Suprapubic skin (tissue), 4 donors: Measurements from ENCODE around the gene MAP2K6. TPM values are rescaled to one million over a fixed set of nuclear protein-coding genes. Genes with fewer than 3 reads are reported as not detected.

Experiments
- DNase-seq, 2 donors: peaks; one replicate each; pipeline ENCODE4 v3.0.0-alpha.2; 2019; ENCODE audit warnings: low spot score in 2 of 2
- H3K27ac ChIP-seq: fragments of 200-600 bp; sonication (generic); one replicate; pipeline ENCODE4 v1.5.1; 2019
- H3K27me3 ChIP-seq: fragments of 200-600 bp; sonication (generic); one replicate; pipeline ENCODE4 v1.5.1; 2019
- H3K36me3 ChIP-seq: fragments of 200-600 bp; sonication (generic); one replicate; pipeline ENCODE4 v1.5.1; 2019
- H3K4me1 ChIP-seq: fragments of 200-600 bp; sonication (generic); one replicate; pipeline ENCODE4 v1.5.1; 2019
- H3K4me3 ChIP-seq: fragments of 200-600 bp; sonication (generic); one replicate; pipeline ENCODE4 v1.5.1; 2019; ENCODE audit warnings: mild to moderate bottlenecking
- H3K9me3 ChIP-seq: fragments of 200-600 bp; sonication (generic); one replicate; pipeline ENCODE4 v1.5.1; 2019
- CTCF ChIP-seq, 2 donors: fragments of 200-600 bp in 1 of 2; fragments of 450-650 bp in 1 of 2; sonication (generic) in 1 of 2; IDR thresholded peaks; one replicate each; pipeline ENCODE4 v1.5.1; 2016 to 2019; ENCODE audit warnings: antibody characterized with exemption in 2 of 2, mild to moderate bottlenecking in 1 of 2, moderate library complexity in 1 of 2
- EP300 ChIP-seq: sonication (generic); formaldehyde crosslinking; IDR thresholded peaks from one replicate; pipeline ENCODE4 v1.6.1; 2017; ENCODE audit warnings: antibody characterized with exemption
- POLR2A ChIP-seq, 2 donors: fragments of 450-650 bp; IDR thresholded peaks; one replicate each; pipeline ENCODE4 v1.6.1; 2017; ENCODE audit warnings: antibody characterized with exemption in 2 of 2, mild to moderate bottlenecking in 2 of 2, moderate library complexity in 2 of 2
- POLR2AphosphoS5 ChIP-seq, 3 donors: sonication (generic); formaldehyde crosslinking; IDR thresholded peaks; one replicate each; pipeline ENCODE4 v1.6.1; 2017; ENCODE audit warnings: antibody characterized with exemption in 3 of 3
- WGBS: methylation state at CpG from one replicate; pipeline ENCODE4 v1.1.5; 2018; 5-methylcytosine and 5-hydroxymethylcytosine counted together
- total RNA-seq, 4 donors: library from RNA; depleted of rRNA; stranded (reverse); fragments of >200 nt; gene quantifications; one replicate each; pipeline ENCODE4 v1.1.0, GENCODE V29; 2016

Gene MAP2K6
- total RNA-seq, 4 donors from 2014 or later: 2.4 to 6.3 (median 3.9) TPM

- H3K9me3 ChIP-seq: no peaks in the 10 kb centered on the region
Measured at GRCh38 chr17:69590671-69591070, 176.2 kb downstream of the MAP2K6 start.

GRCh38 chr17:69592692-69593350 lies 178.3 kb downstream of the MAP2K6 start:
- no peak for DNase-seq
- Histone ChIP-seq H3K27me3 (no peaks in the 10 kb centered on the region), H3K4me3 (no peak overlapping the region), H3K9me3 (no peaks in the 10 kb centered on the region), H3K36me3 (no peaks in the 10 kb centered on the region), H3K27ac (no peak overlapping the region), H3K4me1 (no peaks in the 10 kb centered on the region)
- TF ChIP-seq POLR2AphosphoS5 (IDR thresholded peaks at IDR 0.05): no peak
- TF ChIP-seq POLR2A (IDR thresholded peaks at IDR 0.05): no peak
- no peak for TF ChIP-seq CTCF (IDR thresholded peaks at IDR 0.05)
- no peak for TF ChIP-seq EP300
- WGBS: 74% methylated on average over 3 of the region's 3 CpGs

More at GRCh38 chr17:69590671-69591070, 176.2 kb downstream of the MAP2K6 start:
- WGBS: 96% methylated on average over 1 of the region's 1 CpG
- Histone ChIP-seq H3K27ac (no peak overlapping the region), H3K4me1 (no peaks in the 10 kb centered on the region), H3K4me3 (no peak overlapping the region), H3K27me3 (no peaks in the 10 kb centered on the region), H3K36me3 (no peaks in the 10 kb centered on the region)
- no peak for DNase-seq
- TF ChIP-seq EP300 (no peak), CTCF (IDR thresholded peaks at IDR 0.05) (no peak), POLR2AphosphoS5 (IDR thresholded peaks at IDR 0.05) (no peak)

- Histone ChIP-seq H3K4me1 (no peaks in the 10 kb centered on the region), H3K9me3 (no peaks in the 10 kb centered on the region), H3K27me3 (no peaks in the 10 kb centered on the region), H3K4me3 (no peak overlapping the region), H3K27ac (no peak overlapping the region), H3K36me3 (no peaks in the 10 kb centered on the region)
- TF ChIP-seq CTCF (IDR thresholded peaks at IDR 0.05): no peak
- no peak for TF ChIP-seq EP300
- TF ChIP-seq POLR2AphosphoS5 (IDR thresholded peaks at IDR 0.05): no peak
- TF ChIP-seq POLR2A (IDR thresholded peaks at IDR 0.05): no peak
- 91% methylated on average over 2 of the region's 2 CpGs for WGBS
- DNase-seq: no peak
Measured at GRCh38 chr17:69593351-69593715, 178.8 kb downstream of the MAP2K6 start.

- DNase-seq: no peak
- Histone ChIP-seq H3K4me1 (no peaks in the 10 kb centered on the region), H3K4me3 (no peak overlapping the region), H3K27me3 (no peaks in the 10 kb centered on the region), H3K36me3 (no peaks in the 10 kb centered on the region), H3K27ac (no peak overlapping the region), H3K9me3 (no peaks in the 10 kb centered on the region)
- WGBS: 82% methylated on average over 2 of the region's 2 CpGs
- TF ChIP-seq EP300 (no peak), CTCF (IDR thresholded peaks at IDR 0.05) (no peak), POLR2A (IDR thresholded peaks at IDR 0.05) (no peak)
Measured at GRCh38 chr17:69593716-69594115, 179.2 kb downstream of the MAP2K6 start.

GRCh38 chr17:69594641-69595040 lies 180.1 kb downstream of the MAP2K6 start:
- WGBS: 62% methylated on average over 4 of the region's 4 CpGs
- H3K27ac ChIP-seq: no peak overlapping the region
- DNase-seq: no peak
- no peaks in the 10 kb centered on the region for H3K27me3 ChIP-seq
- H3K36me3 ChIP-seq: no peaks in the 10 kb centered on the region
- TF ChIP-seq EP300 (no peak), POLR2A (IDR thresholded peaks at IDR 0.05) (no peak), POLR2AphosphoS5 (IDR thresholded peaks at IDR 0.05) (no peak), CTCF (IDR thresholded peaks at IDR 0.05) (no peak)
- no peaks in the 10 kb centered on the region for H3K9me3 ChIP-seq
- H3K4me1 ChIP-seq: no peaks in the 10 kb centered on the region
- H3K4me3 ChIP-seq: no peak overlapping the region
